ENCODE results near the gene NLGN1. TPM values are rescaled to one million over a fixed set of nuclear protein-coding genes. Genes with fewer than 3 reads are reported as not detected.

Gene NLGN1
- total RNA-seq, 1 experiment from 2014 or later, result not detected

DNA sequence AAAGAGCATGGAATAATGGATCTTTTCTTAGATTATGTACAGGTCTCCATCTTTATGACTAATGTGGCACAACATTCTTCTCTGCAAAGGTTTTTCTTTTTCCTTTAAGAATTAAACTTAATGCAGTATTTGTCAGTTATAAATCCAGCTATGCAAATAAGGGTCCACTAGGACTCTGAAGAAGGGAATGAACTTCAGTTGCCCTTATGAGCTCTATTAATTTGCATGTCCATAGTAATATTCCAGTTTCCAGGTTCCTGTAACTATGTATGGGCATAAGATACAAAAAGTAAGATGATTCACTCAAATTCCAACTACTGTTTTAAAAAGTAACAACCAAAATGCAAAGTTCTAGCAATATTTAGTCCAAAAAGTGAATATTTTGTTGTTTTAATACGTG, 337.4 kb downstream of the NLGN1 start:
- H3K79me2 ChIP-seq (ENCODE audit: insufficient read depth, low read length), result no peaks in the 10 kb centered on the region
- no peak for TF ChIP-seq FOSL1 (IDR thresholded peaks at IDR 0.05; ENCODE audit: low read depth)
- TF ChIP-seq SRF (IDR thresholded peaks at IDR 0.05; ENCODE audit: low read depth), result no peak
- TF ChIP-seq ELF1 (IDR thresholded peaks at IDR 0.05; ENCODE audit: borderline replicate concordance, low read depth), result no peak
- TF ChIP-seq EZH2phosphoT487 (IDR thresholded peaks at IDR 0.05; ENCODE audit: borderline replicate concordance), result no peak
- TF ChIP-seq, protein P1, sequence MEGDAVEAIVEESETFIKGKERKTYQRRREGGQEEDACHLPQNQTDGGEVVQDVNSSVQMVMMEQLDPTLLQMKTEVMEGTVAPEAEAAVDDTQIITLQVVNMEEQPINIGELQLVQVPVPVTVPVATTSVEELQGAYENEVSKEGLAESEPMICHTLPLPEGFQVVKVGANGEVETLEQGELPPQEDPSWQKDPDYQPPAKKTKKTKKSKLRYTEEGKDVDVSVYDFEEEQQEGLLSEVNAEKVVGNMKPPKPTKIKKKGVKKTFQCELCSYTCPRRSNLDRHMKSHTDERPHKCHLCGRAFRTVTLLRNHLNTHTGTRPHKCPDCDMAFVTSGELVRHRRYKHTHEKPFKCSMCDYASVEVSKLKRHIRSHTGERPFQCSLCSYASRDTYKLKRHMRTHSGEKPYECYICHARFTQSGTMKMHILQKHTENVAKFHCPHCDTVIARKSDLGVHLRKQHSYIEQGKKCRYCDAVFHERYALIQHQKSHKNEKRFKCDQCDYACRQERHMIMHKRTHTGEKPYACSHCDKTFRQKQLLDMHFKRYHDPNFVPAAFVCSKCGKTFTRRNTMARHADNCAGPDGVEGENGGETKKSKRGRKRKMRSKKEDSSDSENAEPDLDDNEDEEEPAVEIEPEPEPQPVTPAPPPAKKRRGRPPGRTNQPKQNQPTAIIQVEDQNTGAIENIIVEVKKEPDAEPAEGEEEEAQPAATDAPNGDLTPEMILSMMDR (IDR thresholded peaks at IDR 0.05 in 2 of 3, conservative IDR thresholded peaks at IDR 0.05 in 1 of 3; ENCODE audit: borderline replicate concordance in 1 of 3, insufficient read depth in 1 of 3, low read depth in 2 of 3, low read length in 2 of 3), result no peak
- no peak for TF ChIP-seq CEBPB (IDR thresholded peaks at IDR 0.05; ENCODE audit: low read depth)
- TF ChIP-seq, protein P2, sequence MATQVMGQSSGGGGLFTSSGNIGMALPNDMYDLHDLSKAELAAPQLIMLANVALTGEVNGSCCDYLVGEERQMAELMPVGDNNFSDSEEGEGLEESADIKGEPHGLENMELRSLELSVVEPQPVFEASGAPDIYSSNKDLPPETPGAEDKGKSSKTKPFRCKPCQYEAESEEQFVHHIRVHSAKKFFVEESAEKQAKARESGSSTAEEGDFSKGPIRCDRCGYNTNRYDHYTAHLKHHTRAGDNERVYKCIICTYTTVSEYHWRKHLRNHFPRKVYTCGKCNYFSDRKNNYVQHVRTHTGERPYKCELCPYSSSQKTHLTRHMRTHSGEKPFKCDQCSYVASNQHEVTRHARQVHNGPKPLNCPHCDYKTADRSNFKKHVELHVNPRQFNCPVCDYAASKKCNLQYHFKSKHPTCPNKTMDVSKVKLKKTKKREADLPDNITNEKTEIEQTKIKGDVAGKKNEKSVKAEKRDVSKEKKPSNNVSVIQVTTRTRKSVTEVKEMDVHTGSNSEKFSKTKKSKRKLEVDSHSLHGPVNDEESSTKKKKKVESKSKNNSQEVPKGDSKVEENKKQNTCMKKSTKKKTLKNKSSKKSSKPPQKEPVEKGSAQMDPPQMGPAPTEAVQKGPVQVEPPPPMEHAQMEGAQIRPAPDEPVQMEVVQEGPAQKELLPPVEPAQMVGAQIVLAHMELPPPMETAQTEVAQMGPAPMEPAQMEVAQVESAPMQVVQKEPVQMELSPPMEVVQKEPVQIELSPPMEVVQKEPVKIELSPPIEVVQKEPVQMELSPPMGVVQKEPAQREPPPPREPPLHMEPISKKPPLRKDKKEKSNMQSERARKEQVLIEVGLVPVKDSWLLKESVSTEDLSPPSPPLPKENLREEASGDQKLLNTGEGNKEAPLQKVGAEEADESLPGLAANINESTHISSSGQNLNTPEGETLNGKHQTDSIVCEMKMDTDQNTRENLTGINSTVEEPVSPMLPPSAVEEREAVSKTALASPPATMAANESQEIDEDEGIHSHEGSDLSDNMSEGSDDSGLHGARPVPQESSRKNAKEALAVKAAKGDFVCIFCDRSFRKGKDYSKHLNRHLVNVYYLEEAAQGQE (IDR thresholded peaks at IDR 0.05; ENCODE audit: low read depth), result no peak
- no peak for TF ChIP-seq ZNF274 (IDR thresholded peaks at IDR 0.05; ENCODE audit: low read depth, low read length)
- TF ChIP-seq ZFX (IDR thresholded peaks at IDR 0.05), result no peak
- no peak for TF ChIP-seq POLR2A (IDR thresholded peaks at IDR 0.05; ENCODE audit: borderline replicate concordance, extremely low read depth, insufficient read depth, insufficient read length)
- TF ChIP-seq, protein P3, sequence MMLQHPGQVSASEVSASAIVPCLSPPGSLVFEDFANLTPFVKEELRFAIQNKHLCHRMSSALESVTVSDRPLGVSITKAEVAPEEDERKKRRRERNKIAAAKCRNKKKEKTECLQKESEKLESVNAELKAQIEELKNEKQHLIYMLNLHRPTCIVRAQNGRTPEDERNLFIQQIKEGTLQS (IDR thresholded peaks at IDR 0.05), result no peak
- no peak for TF ChIP-seq TCF7L2 (IDR thresholded peaks at IDR 0.05; ENCODE audit: borderline replicate concordance, extremely low read depth, insufficient read depth, insufficient read length)
- TF ChIP-seq, protein P4, sequence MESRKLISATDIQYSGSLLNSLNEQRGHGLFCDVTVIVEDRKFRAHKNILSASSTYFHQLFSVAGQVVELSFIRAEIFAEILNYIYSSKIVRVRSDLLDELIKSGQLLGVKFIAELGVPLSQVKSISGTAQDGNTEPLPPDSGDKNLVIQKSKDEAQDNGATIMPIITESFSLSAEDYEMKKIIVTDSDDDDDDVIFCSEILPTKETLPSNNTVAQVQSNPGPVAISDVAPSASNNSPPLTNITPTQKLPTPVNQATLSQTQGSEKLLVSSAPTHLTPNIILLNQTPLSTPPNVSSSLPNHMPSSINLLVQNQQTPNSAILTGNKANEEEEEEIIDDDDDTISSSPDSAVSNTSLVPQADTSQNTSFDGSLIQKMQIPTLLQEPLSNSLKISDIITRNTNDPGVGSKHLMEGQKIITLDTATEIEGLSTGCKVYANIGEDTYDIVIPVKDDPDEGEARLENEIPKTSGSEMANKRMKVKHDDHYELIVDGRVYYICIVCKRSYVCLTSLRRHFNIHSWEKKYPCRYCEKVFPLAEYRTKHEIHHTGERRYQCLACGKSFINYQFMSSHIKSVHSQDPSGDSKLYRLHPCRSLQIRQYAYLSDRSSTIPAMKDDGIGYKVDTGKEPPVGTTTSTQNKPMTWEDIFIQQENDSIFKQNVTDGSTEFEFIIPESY (IDR thresholded peaks at IDR 0.05; ENCODE audit: extremely low read depth, insufficient replicate concordance, low read length), result no peak
- TF ChIP-seq, protein P5, sequence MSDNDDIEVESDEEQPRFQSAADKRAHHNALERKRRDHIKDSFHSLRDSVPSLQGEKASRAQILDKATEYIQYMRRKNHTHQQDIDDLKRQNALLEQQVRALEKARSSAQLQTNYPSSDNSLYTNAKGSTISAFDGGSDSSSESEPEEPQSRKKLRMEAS (IDR thresholded peaks at IDR 0.05), result no peak
- no peak overlapping the region for H3K9ac ChIP-seq (ENCODE audit: low read length)
- intact Hi-C loops (cut with micrococcal nuclease), result no loop called here
- no peaks in the 10 kb centered on the region for H3K9me2 ChIP-seq (ENCODE audit: insufficient read depth)
- no peak for ATAC-seq
- H3K36me3 ChIP-seq (ENCODE audit: control insufficient read depth in 1 of 2, insufficient read depth in 2 of 2, low read length in 2 of 2), result no peaks in the 10 kb centered on the region
- POLR2A ChIA-PET, result no interaction called here
- no peak overlapping the region for H3K4me2 ChIP-seq (ENCODE audit: low read length)
- BruUV-seq (replicated peaks), result no TSS peak
- no peaks in the 10 kb centered on the region for H3K27me3 ChIP-seq (ENCODE audit: insufficient read depth, low read length)
- H3K27ac ChIP-seq (ENCODE audit: low read depth, low read length), result no peak overlapping the region
- CTCF ChIA-PET, result no interaction called here
- DNase-seq (ENCODE audit: low read depth, low spot score), result no peak
- H3K9me3 ChIP-seq (ENCODE audit: control insufficient read depth in 1 of 2, insufficient read depth in 1 of 2, low read depth in 1 of 2, low read length in 2 of 2), result no peaks in the 10 kb centered on the region
- no peak overlapping the region for H2AFZ ChIP-seq (ENCODE audit: low read depth, low read length, poor library complexity, severe bottlenecking)
- no peaks in the 10 kb centered on the region for H3K4me1 ChIP-seq (ENCODE audit: control insufficient read depth in 1 of 2, insufficient read depth in 2 of 2, low read length in 2 of 2)
- RAD21 ChIA-PET (ENCODE audit: low non-redundant PET in 1 of 2, low total read pairs in 2 of 2, uncharacterized antibody in 2 of 2, unreplicated experiment in 2 of 2), result interaction anchor here in 1 of 2 experiments (0.6 kb wide), 1 partner anchor 935 kb away, joined by 3 read pairs; no protein-coding TSS in a partner anchor
- H3K4me3 ChIP-seq (replicated peaks in 1 of 2; ENCODE audit: low read depth in 1 of 2, low read length in 2 of 2), result no peak overlapping the region
- no peaks in the 10 kb centered on the region for H4K20me1 ChIP-seq (ENCODE audit: insufficient read depth)
